Naive thymus-derived CD4-positive, alpha-beta T cell (primary cell): ENCODE data around the gene STRBP. TPM values are rescaled to one million over a fixed set of nuclear protein-coding genes. Genes with fewer than 3 reads are reported as not detected.
"Not testable (repeated sequence)": the region's sequence is repeated elsewhere in the genome, so short reads cannot be mapped to it uniquely, and the experiment has no call there.

Experiments used
- ATAC-seq: fragments of 150-1000 bp; cut with Tn5 transposase; 2 replicates; pipeline ENCODE4 v1.10.0; 2021; ENCODE audit warnings: mild to moderate bottlenecking, moderate library complexity
- CTCF ChIA-PET: fragments of 350-600 bp; sonication (Branson Sonifier 250); formaldehyde crosslinking; loops from one replicate; lab custom pipeline; 2021; ENCODE audit warnings: antibody characterized with exemption; lab: Charles Lee
- POLR2A ChIA-PET: fragments of 350-600 bp; sonication (Branson Sonifier 250); formaldehyde crosslinking; loops from one replicate; lab custom pipeline; 2021; ENCODE audit warnings: antibody characterized with exemption, inconsistent platforms; lab: Charles Lee
- DNase-seq, 9 donors: peaks; one replicate each; pipeline versions ENCODE4 v3.0.0 to v3.0.0-alpha.2; 2020 to 2022; ENCODE audit warnings: mixed read lengths in 1 of 9
- H3K27ac ChIP-seq: one replicate; pipeline ENCODE4 v1.7.0; 2013; ENCODE audit warnings: mild to moderate bottlenecking, low read depth, low read length, moderate library complexity
- H3K27me3 ChIP-seq, 2 donors: one replicate each; pipeline ENCODE4 v1.7.0; 2013; ENCODE audit warnings: low read length in 2 of 2, mild to moderate bottlenecking in 2 of 2, moderate library complexity in 2 of 2; ENCODE audit not compliant: control insufficient read depth in 2 of 2, insufficient read depth in 2 of 2
- H3K36me3 ChIP-seq, 3 experiments: 1 replicate in 2 of 3; 2 replicates in 1 of 3; pipeline ENCODE4 v1.7.0; 2013; ENCODE audit warnings: low read length in 3 of 3, mild to moderate bottlenecking in 3 of 3, moderate library complexity in 1 of 3; ENCODE audit not compliant: insufficient read depth in 3 of 3, control insufficient read depth in 2 of 3
- H3K4me1 ChIP-seq, 2 donors: one replicate each; pipeline ENCODE4 v1.7.0; 2013; ENCODE audit warnings: low read length in 2 of 2, mild to moderate bottlenecking in 2 of 2, moderate library complexity in 1 of 2; ENCODE audit not compliant: control insufficient read depth in 2 of 2, insufficient read depth in 2 of 2
- H3K4me3 ChIP-seq: 2 replicates; pipeline ENCODE4 v1.7.0; 2013; ENCODE audit warnings: mild to moderate bottlenecking, low read length
- H3K9me3 ChIP-seq, 3 experiments: 1 replicate in 2 of 3; 2 replicates in 1 of 3; pipeline ENCODE4 v1.7.0; 2013; ENCODE audit warnings: low read length in 3 of 3; ENCODE audit not compliant: control insufficient read depth in 2 of 3
- H3K27ac Mint-ChIP-seq, 9 donors: one replicate each; pipeline ENCODE4 v1.8.0; 2020 to 2022; ENCODE audit warnings: mixed read lengths in 9 of 9, mild to moderate bottlenecking in 8 of 9, moderate library complexity in 5 of 9, inconsistent platforms in 2 of 9
- H3K27me3 Mint-ChIP-seq, 5 donors: one replicate each; pipeline ENCODE4 v1.8.0; 2021 to 2022; ENCODE audit warnings: mixed read lengths in 5 of 5, mild to moderate bottlenecking in 1 of 5
- H3K36me3 Mint-ChIP-seq, 5 donors: one replicate each; pipeline ENCODE4 v1.8.0; 2020 to 2022; ENCODE audit warnings: mixed read lengths in 5 of 5, mild to moderate bottlenecking in 3 of 5, inconsistent platforms in 1 of 5
- H3K4me1 Mint-ChIP-seq, 7 donors: one replicate each; pipeline ENCODE4 v1.8.0; 2020 to 2022; ENCODE audit warnings: mixed read lengths in 7 of 7, mild to moderate bottlenecking in 3 of 7, inconsistent platforms in 1 of 7
- H3K4me3 Mint-ChIP-seq, 10 donors: one replicate each; pipeline ENCODE4 v1.8.0; 2020 to 2022; ENCODE audit warnings: mild to moderate bottlenecking in 10 of 10, mixed read lengths in 10 of 10, moderate library complexity in 6 of 10, inconsistent platforms in 2 of 10
- H3K9me3 Mint-ChIP-seq, 11 donors: one replicate each; pipeline ENCODE4 v1.8.0; 2020 to 2022; ENCODE audit warnings: mixed read lengths in 11 of 11, mild to moderate bottlenecking in 4 of 11, inconsistent platforms in 1 of 11, moderate library complexity in 1 of 11
- intact Hi-C, 2 donors: fragments of 100-400 bp; cut with micrococcal nuclease; formaldehyde crosslinking; loops; one replicate each; pipeline ENCODE4 v1.15.1; 2023
- polyA plus RNA-seq, 2 donors: library from polyadenylated mRNA; unstranded; fragments of 300-500 nt; fragmentation: Illumina TruSeq; gene quantifications; one replicate each; pipeline ENCODE4 v1.2.3, GENCODE V29; 2021
- total RNA-seq, 6 experiments: library from RNA in 5 of 6; stranded (reverse) in 5 of 6; gene quantifications; 1 replicate in 5 of 6; 2 replicates in 1 of 6; pipeline ENCODE4 v1.2.3 and lab custom pipeline; 2021 to 2026

Gene STRBP
- total and polyA plus RNA-seq, 7 experiments from 2014 or later: 14.5 to 28.8 (median 20.6) TPM

- POLR2A ChIA-PET: interaction anchor here (0.7 kb wide), 1 partner anchor 10 kb away, joined by 3 read pairs; no protein-coding TSS in a partner anchor
- H3K36me3 ChIP-seq: no peaks in the 10 kb centered on the region
- ATAC-seq (no peak), DNase-seq (no peak)
- Mint-ChIP-seq H3K4me1 (peaks cover 0 to 34% (median 24%) of the 10 kb centered on the region in 7 donors), H3K9me3 (no peaks in the 10 kb centered on the region), H3K36me3 (no peaks in the 10 kb centered on the region), H3K4me3 (no peak overlapping the region), H3K27ac (peak overlapping the region in 1 of 9 donors; percentile 26), H3K27me3 (peaks cover 0 to 2% (median 0%) of the 10 kb centered on the region in 5 donors)
- H3K4me3 ChIP-seq: no peak overlapping the region
- no peaks in the 10 kb centered on the region for H3K27me3 ChIP-seq
- intact Hi-C loops: no loop called here
- CTCF ChIA-PET: no interaction called here
- no peaks in the 10 kb centered on the region for H3K9me3 ChIP-seq
- no peak overlapping the region for H3K27ac ChIP-seq
- H3K4me1 ChIP-seq: no peaks in the 10 kb centered on the region
Observed at GRCh38 chr9:123310551-123311249, 42.3 kb upstream of the STRBP start.

GRCh38 chr9:123309611-123310010 is 41.2 kb upstream of the STRBP start:
- H3K9me3 Mint-ChIP-seq: no peaks in the 10 kb centered on the region
- peaks cover 9 to 45% (median 34%) of the 10 kb centered on the region in 7 donors for H3K4me1 Mint-ChIP-seq
- Histone ChIP-seq H3K27me3 (no peaks in the 10 kb centered on the region), H3K4me1 (peaks cover 8 to 11% of the 10 kb centered on the region in 2 donors), H3K36me3 (no peaks in the 10 kb centered on the region), H3K9me3 (no peaks in the 10 kb centered on the region), H3K27ac (no peak overlapping the region), H3K4me3 (no peak overlapping the region)
- POLR2A ChIA-PET: no interaction called here
- H3K36me3 Mint-ChIP-seq: no peaks in the 10 kb centered on the region
- intact Hi-C loops: no loop called here
- CTCF ChIA-PET: no interaction called here
- H3K4me3 Mint-ChIP-seq: no peak overlapping the region
- ATAC-seq (no peak), DNase-seq (no peak)
- peaks cover 0 to 2% (median 0%) of the 10 kb centered on the region in 5 donors for H3K27me3 Mint-ChIP-seq
- H3K27ac Mint-ChIP-seq: no peak overlapping the region

GRCh38 chr9:123305879-123306278 is 37.5 kb upstream of the STRBP start:
- Histone ChIP-seq H3K4me1 (peaks cover 16 to 35% of the 10 kb centered on the region in 2 donors), H3K4me3 (no peak overlapping the region), H3K27me3 (no peaks in the 10 kb centered on the region), H3K36me3 (no peaks in the 10 kb centered on the region), H3K27ac (no peak overlapping the region), H3K9me3 (no peaks in the 10 kb centered on the region)
- DNase-seq (no peak), ATAC-seq (no peak)
- POLR2A ChIA-PET: no interaction called here
- CTCF ChIA-PET: interaction anchor here (0.6 to 1.2 kb wide), 2 partner anchors 34 to 67 kb away, joined by 4 to 7 read pairs; no protein-coding TSS in a partner anchor
- intact Hi-C loops: loop anchor here in 1 of 2 donors (1.0 kb wide), 1 partner anchor 38 kb away; the partner anchor contains the start of gene STRBP
- no peaks in the 10 kb centered on the region for H3K9me3 Mint-ChIP-seq
- H3K27ac Mint-ChIP-seq: peak overlapping the region in 4 of 9 donors; percentile 40 to 98 (median 74)
- H3K4me1 Mint-ChIP-seq: peaks cover 29 to 61% (median 58%) of the 10 kb centered on the region in 7 donors
- H3K27me3 Mint-ChIP-seq: no peaks in the 10 kb centered on the region
- H3K4me3 Mint-ChIP-seq: peak overlapping the region in 1 of 10 donors; percentile 73
- no peaks in the 10 kb centered on the region for H3K36me3 Mint-ChIP-seq

- POLR2A ChIA-PET: interaction anchor here (0.6 to 1.3 kb wide), 4 partner anchors 16 to 99 kb away, joined by 3 to 8 read pairs (median 6); no protein-coding TSS in a partner anchor
- peak overlapping the region; percentile 73 to 98 (median 88) for H3K27ac Mint-ChIP-seq
Observed at GRCh38 chr9:123304340-123304691, 35.9 kb upstream of the STRBP start.

GRCh38 chr9:123302348-123303214 is 34.2 kb upstream of the STRBP start:
- ATAC-seq: peak; percentile 30
- H3K4me3 ChIP-seq: peak overlapping the region; percentile 21
- DNase-seq: peak in 7 of 9 donors; percentile 16 to 51 (median 41)
- no peaks in the 10 kb centered on the region for H3K36me3 Mint-ChIP-seq
- H3K27me3 Mint-ChIP-seq: no peaks in the 10 kb centered on the region
- POLR2A ChIA-PET: interaction anchor here (1.3 kb wide), 1 partner anchor 37 kb away, joined by 5 read pairs; no protein-coding TSS in a partner anchor
- CTCF ChIA-PET: no interaction called here
- peak overlapping the region; percentile 63 to 98 (median 89) for H3K27ac Mint-ChIP-seq
- peak overlapping the region; percentile 9 to 78 (median 68) for H3K4me3 Mint-ChIP-seq
- intact Hi-C loops: loop anchor here in 1 of 2 donors (5.0 kb wide), 1 partner anchor 35 kb away; no protein-coding TSS in a partner anchor
- H3K4me1 ChIP-seq: peaks cover 16 to 35% of the 10 kb centered on the region in 2 donors
- H3K4me1 Mint-ChIP-seq: peaks cover 29 to 72% (median 69%) of the 10 kb centered on the region in 7 donors
- no peaks in the 10 kb centered on the region for H3K9me3 ChIP-seq
- H3K27me3 ChIP-seq: no peaks in the 10 kb centered on the region
- H3K27ac ChIP-seq: peak overlapping the region; percentile 55
- no peaks in the 10 kb centered on the region for H3K36me3 ChIP-seq
- H3K9me3 Mint-ChIP-seq: no peaks in the 10 kb centered on the region

More at GRCh38 chr9:123304340-123304691, 35.9 kb upstream of the STRBP start:
- no peaks in the 10 kb centered on the region for H3K36me3 Mint-ChIP-seq
- Histone ChIP-seq H3K4me3 (no peak overlapping the region), H3K27ac (peak overlapping the region; percentile 7), H3K27me3 (no peaks in the 10 kb centered on the region), H3K9me3 (no peaks in the 10 kb centered on the region), H3K36me3 (no peaks in the 10 kb centered on the region), H3K4me1 (peaks cover 16 to 35% of the 10 kb centered on the region in 2 donors)
- DNase-seq (no peak), ATAC-seq (no peak)
- peak overlapping the region; percentile 68 to 87 (median 80) for H3K4me3 Mint-ChIP-seq
- H3K9me3 Mint-ChIP-seq: no peaks in the 10 kb centered on the region
- CTCF ChIA-PET: interaction anchor here (0.5 kb wide), 1 partner anchor 915 kb away, joined by 3 read pairs; no protein-coding TSS in a partner anchor
- H3K27me3 Mint-ChIP-seq: no peaks in the 10 kb centered on the region
- intact Hi-C loops: loop anchor here (1.0 to 5.0 kb wide), 3 partner anchors 19 to 35 kb away; no protein-coding TSS in a partner anchor
- H3K4me1 Mint-ChIP-seq: peaks cover 29 to 72% (median 69%) of the 10 kb centered on the region in 7 donors

GRCh38 chr9:123301936-123302335 is 33.5 kb upstream of the STRBP start:
- ATAC-seq, H3K4me3 ChIP-seq, H3K36me3 Mint-ChIP-seq, H3K9me3 ChIP-seq, H3K27me3 ChIP-seq, CTCF ChIA-PET, H3K36me3 ChIP-seq, DNase-seq, H3K9me3 Mint-ChIP-seq, H3K27ac ChIP-seq, H3K27me3 Mint-ChIP-seq: not testable (repeated sequence)
- intact Hi-C loops: loop anchor here in 1 of 2 donors (5.0 kb wide), 1 partner anchor 35 kb away; no protein-coding TSS in a partner anchor
- H3K4me1 Mint-ChIP-seq: peaks cover 28 to 67% (median 64%) of the 10 kb centered on the region in 7 donors
- H3K4me3 Mint-ChIP-seq: peak overlapping the region in 8 of 10 donors; percentile 0 to 78 (median 68)
- peak overlapping the region in 8 of 9 donors; percentile 83 to 98 (median 89) for H3K27ac Mint-ChIP-seq
- POLR2A ChIA-PET: interaction anchor here (1.3 kb wide), 1 partner anchor 37 kb away, joined by 5 read pairs; no protein-coding TSS in a partner anchor
- peaks cover 16 to 35% of the 10 kb centered on the region in 2 donors for H3K4me1 ChIP-seq
